Panc1 (cell line): ENCODE data around the gene TOLLIP. TPM values are rescaled to one million over a fixed set of nuclear protein-coding genes. Genes with fewer than 3 reads are reported as not detected.

ENCODE experiments used
- ATAC-seq: fragments of 200-7000 bp; cut with Tn5 transposase; 2 replicates; pipeline ENCODE4 v1.9.1; 2020; ENCODE audit warnings: mild to moderate bottlenecking, moderate library complexity
- BruUV-seq: library from RNA; stranded (reverse); fragments of 400-500 nt; replicated peaks from 2 replicates; lab custom pipeline; 2021; lab: Mats Ljungman, UMichigan
- CTCF ChIA-PET: fragments of 300-600 bp; sonication (Branson Sonifier 250); formaldehyde crosslinking; loops from one replicate; lab custom pipeline; 2022; ENCODE audit warnings: antibody characterized with exemption; lab: Charles Lee
- POLR2A ChIA-PET: fragments of 300-600 bp; sonication (Branson Sonifier 250); formaldehyde crosslinking; loops from one replicate; lab custom pipeline; 2022; ENCODE audit warnings: antibody characterized with exemption; lab: Charles Lee
- DNase-seq: peaks from one replicate; pipeline ENCODE4 v3.0.0-alpha.2; 2010; ENCODE audit warnings: low read depth, low spot score
- H3K27ac ChIP-seq: 2 replicates; pipeline ENCODE4 v1.5.1; 2011; ENCODE audit warnings: mild to moderate bottlenecking, low read length, inconsistent platforms
- H3K27me3 ChIP-seq: fragments of 200-500 bp; sonication (Bioruptor generic); 2 replicates; pipeline ENCODE4 v1.6.0; 2014; ENCODE audit warnings: low read length, inconsistent platforms; ENCODE audit not compliant: control insufficient read depth, insufficient read depth
- H3K36me3 ChIP-seq: fragments of 200-500 bp; sonication (Bioruptor generic); 2 replicates; pipeline ENCODE4 v1.5.1; 2014; ENCODE audit warnings: inconsistent platforms, mild to moderate bottlenecking, low read length, moderate library complexity; ENCODE audit not compliant: control insufficient read depth, insufficient read depth
- H3K4me1 ChIP-seq: 2 replicates; pipeline ENCODE4 v1.5.1; 2011; ENCODE audit warnings: inconsistent platforms, mild to moderate bottlenecking, low read length, moderate library complexity; ENCODE audit not compliant: control insufficient read depth, insufficient read depth
- H3K4me3 ChIP-seq, 2 experiments: 2 replicates each; pipeline ENCODE4 v1.5.1; 2011 to 2012; ENCODE audit warnings: low read depth in 2 of 2, low read length in 2 of 2, mild to moderate bottlenecking in 2 of 2, inconsistent platforms in 1 of 2, moderate library complexity in 1 of 2
- H3K9me3 ChIP-seq: fragments of 200-500 bp; sonication (Bioruptor generic); 2 replicates; pipeline ENCODE4 v1.5.1; 2014; ENCODE audit warnings: low read depth, mild to moderate bottlenecking, inconsistent platforms, low read length, moderate library complexity; ENCODE audit not compliant: control insufficient read depth, insufficient read depth
- CTCF ChIP-seq: fragments of 450-650 bp; IDR thresholded peaks from 2 replicates; pipeline ENCODE4 v1.5.1; 2017; ENCODE audit warnings: mild to moderate bottlenecking
- POLR2AphosphoS5 ChIP-seq: IDR thresholded peaks from 2 replicates; pipeline ENCODE4 v1.6.1; 2012; ENCODE audit warnings: mild to moderate bottlenecking, low read depth, low read length, moderate library complexity
- REST ChIP-seq, 2 experiments: IDR thresholded peaks; 2 replicates each; pipeline ENCODE4 v1.6.1; 2011 to 2012; ENCODE audit warnings: low read depth in 2 of 2, control low read depth in 1 of 2, low read length in 1 of 2, mild to moderate bottlenecking in 1 of 2, moderate library complexity in 1 of 2; ENCODE audit not compliant: insufficient read depth in 1 of 2
- SIN3A ChIP-seq: IDR thresholded peaks from 2 replicates; pipeline ENCODE4 v1.6.1; 2012; ENCODE audit warnings: low read depth, mild to moderate bottlenecking, low read length, moderate library complexity, borderline replicate concordance; ENCODE audit not compliant: insufficient read depth
- TCF7L2 ChIP-seq: IDR thresholded peaks from 2 replicates; pipeline ENCODE4 v1.6.1; 2011; ENCODE audit warnings: mild to moderate bottlenecking, low read depth, low read length, inconsistent platforms
- in situ Hi-C: cut with HindIII; loops from 2 replicates; pipeline ENCODE4 v1.10.0; 2016; ENCODE audit warnings: low sequenced_read_pairs, low pct_unique_long_range_greater_than_20kb
- intact Hi-C: fragments of 100-400 bp; cut with micrococcal nuclease; formaldehyde crosslinking; loops from one replicate; pipeline ENCODE4 v1.10.0; 2022; ENCODE audit not compliant: unreplicated experiment
- total RNA-seq: library from RNA; stranded (reverse); gene quantifications from one replicate; pipeline ENCODE4 v1.2.1, GENCODE V29; 2021; ENCODE audit not compliant: unreplicated experiment

The TOLLIP gene
- total RNA-seq, 1 experiment from 2014 or later = 141 TPM

GRCh38 chr11:1298695-1299492 is 10.5 kb downstream of the TOLLIP start:
- ATAC-seq = no peak
- Histone ChIP-seq H3K36me3 (no peaks in the 10 kb centered on the region), H3K27me3 (no peaks in the 10 kb centered on the region), H3K4me1 (no peaks in the 10 kb centered on the region), H3K9me3 (no peaks in the 10 kb centered on the region), H3K4me3 (no peak overlapping the region), H3K27ac (no peak overlapping the region)
- BruUV-seq = no TSS peak
- TF ChIP-seq REST (IDR thresholded peaks at IDR 0.05; ENCODE audit: insufficient read depth in 1 of 2, low read depth in 2 of 2, low read length in 1 of 2) = no peak
- no peak for TF ChIP-seq POLR2AphosphoS5
- TF ChIP-seq TCF7L2 = no peak
- TF ChIP-seq SIN3A = no peak
- no peak for TF ChIP-seq CTCF
- no peak for DNase-seq
- in situ Hi-C loops (no loop called here), intact Hi-C loops (no loop called here)
- POLR2A ChIA-PET = no interaction called here
- CTCF ChIA-PET = no interaction called here

- in situ Hi-C loops = no loop called here
- DNase-seq (no peak), ATAC-seq (no peak)
- Histone ChIP-seq H3K36me3 (no peaks in the 10 kb centered on the region), H3K4me3 (no peak overlapping the region), H3K4me1 (no peaks in the 10 kb centered on the region), H3K9me3 (no peaks in the 10 kb centered on the region), H3K27me3 (no peaks in the 10 kb centered on the region), H3K27ac (no peak overlapping the region)
- POLR2A ChIA-PET = no interaction called here
- CTCF ChIA-PET = no interaction called here
- no TSS peak for BruUV-seq
- intact Hi-C loops = no loop called here
- TF ChIP-seq POLR2AphosphoS5 (no peak), TCF7L2 (no peak), REST (IDR thresholded peaks at IDR 0.05; ENCODE audit: insufficient read depth in 1 of 2, low read depth in 2 of 2, low read length in 1 of 2) (no peak), CTCF (no peak), SIN3A (no peak)
These were observed 11.6 kb downstream of the TOLLIP start for GRCh38 chr11:1297576-1298473.
